Middle frontal gyrus (tissue), 1 donor: ENCODE measurements around the gene EML4.

Experiments
- DNase-seq: peaks from one replicate; pipeline ENCODE4 v3.0.0-alpha.2; 2015; ENCODE audit warnings: low spot score; ENCODE audit errors: extremely low spot score

Gene EML4

DNA sequence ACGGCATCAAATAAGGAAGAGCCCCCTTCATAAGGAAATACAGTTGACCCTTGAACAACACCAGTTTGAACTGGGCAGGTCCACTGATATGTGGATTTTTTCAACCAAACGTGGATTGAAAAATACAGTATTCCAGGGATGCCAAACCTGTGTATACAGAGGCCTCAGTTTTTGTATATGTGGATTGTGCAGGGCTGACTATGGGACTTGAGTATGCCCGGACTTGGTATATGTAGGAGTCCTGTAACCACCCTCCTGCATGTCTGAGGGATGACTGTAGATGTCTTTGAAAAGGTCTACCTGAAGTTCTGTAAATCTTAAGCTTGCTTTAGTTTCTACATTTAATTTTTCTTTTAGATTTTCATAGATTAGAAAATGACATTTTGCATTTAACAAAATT is 50.0 kb downstream of the EML4 start:
- no peak for DNase-seq

DNA sequence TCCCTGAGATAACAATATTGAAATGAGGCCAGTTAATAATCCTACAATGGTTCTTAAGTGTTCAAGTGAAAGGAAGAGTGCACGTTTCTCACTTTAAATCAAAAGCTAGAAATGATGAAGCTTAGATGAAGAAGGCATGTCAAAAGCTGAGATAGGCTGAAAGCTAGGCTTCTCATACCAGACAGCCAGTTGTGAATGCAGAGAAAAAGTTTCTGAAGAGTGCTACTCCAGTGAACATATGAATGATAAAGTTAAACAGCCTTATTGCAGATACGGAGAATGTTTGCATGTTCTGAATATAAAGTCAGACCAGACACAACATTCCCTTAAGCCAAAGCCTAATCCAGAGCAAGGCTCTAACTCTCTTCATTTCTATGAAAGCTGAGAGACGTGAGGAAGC is 51.4 kb downstream of the EML4 start:
- no peak for DNase-seq

DNA sequence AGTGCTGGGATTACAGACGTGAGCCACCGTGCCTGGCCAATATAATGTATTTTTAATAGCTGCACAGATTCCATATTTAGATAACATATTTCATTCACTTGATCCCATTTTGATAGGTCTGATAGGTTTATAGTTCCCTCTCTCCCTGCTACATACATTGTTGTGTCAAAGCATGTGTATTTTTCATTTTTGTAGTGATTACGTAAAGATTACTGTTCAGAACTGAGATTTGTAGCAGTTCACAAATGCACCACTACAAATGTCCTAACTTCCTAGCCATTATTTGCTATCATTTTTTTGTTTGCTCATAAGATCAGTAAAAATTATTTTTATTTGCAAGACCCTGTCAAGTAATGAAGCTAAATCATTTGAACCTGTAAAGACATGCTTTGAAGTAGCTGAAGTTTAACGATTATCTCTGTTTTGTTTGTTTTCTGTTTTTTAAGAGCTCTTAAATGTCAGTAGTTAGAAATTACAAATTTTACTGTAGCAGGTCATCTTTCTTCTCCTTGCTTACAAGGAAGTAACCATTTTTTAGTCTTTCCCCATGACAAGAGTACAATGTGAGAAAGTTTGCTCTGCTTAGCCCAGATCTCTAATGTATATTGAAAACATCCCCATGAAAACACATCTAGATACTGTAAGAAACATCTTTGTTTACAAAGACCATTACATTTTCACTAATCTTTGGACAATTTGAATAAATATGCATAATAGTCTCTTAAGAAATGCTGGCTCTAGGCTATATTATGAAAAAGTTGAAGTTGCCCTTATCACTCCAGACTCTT is 54.1 kb downstream of the EML4 start:
- no peak for DNase-seq

DNA sequence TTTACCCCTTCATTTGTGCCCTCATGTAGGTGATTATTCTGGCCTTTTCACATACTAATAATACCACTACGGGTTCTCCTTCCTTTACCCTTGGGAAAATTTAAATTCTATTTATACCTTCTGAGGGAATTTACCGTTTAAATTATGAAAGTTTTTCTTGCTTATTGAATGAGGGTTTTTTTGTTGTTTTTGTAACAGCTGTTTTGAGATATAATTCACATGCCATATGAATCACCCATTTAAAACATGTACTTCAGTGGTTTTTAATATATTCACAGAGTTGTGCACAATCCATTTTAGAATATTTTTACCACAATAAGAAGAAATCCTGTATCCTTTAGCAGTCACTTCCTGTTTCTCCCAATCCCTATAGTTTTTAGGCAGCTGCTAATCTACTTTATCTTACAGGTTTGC is 54.7 kb downstream of the EML4 start:
- DNase-seq, result no peak

DNA sequence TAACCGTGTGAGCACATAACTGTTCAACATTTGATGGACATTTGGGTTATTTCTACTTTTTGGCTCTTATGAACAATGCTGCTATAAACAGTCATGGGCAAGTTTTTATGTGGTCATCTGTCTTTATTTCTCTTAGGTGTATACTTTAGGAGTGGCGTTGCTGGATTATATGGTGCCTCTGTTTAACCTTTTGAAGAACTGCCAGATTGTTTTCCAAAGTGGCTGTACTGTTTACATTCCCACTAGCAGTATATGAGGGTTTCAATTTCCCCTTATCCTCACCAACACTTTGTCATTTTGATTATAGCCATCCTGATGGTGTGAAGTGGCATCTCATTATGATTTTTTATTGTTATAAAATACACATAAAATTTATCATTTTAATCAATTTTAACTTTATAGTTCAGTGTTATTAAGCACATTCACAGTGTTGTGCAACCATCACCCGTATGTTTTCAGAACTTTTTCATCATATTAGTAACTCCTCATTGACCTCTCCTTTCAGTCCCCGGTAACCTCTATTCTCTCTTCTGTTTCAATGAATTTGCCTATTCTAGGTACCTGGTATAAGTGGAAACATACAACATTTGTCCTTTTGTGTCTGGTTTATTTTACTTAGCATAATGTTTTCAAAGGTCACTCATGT is 55.4 kb downstream of the EML4 start:
- DNase-seq, result no peak

DNA sequence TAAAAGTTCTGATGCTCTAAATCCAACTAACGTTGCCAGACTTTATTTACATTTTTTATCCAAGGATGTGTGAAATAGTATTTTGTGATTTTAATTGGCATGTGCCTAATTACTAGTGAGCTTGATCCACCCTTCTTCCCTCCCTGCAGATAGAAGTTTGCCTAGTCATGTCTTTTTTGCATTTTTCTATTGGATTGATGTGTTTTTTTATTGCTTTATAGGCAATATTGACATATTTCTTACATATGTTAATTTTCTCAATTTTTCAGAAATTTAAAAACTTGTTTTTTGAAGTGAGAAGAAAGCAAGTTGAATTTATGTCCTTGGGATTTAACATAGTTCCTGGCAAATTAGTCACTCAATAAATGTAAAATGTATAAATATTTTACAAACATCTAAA is 56.4 kb downstream of the EML4 start:
- no peak for DNase-seq

DNA sequence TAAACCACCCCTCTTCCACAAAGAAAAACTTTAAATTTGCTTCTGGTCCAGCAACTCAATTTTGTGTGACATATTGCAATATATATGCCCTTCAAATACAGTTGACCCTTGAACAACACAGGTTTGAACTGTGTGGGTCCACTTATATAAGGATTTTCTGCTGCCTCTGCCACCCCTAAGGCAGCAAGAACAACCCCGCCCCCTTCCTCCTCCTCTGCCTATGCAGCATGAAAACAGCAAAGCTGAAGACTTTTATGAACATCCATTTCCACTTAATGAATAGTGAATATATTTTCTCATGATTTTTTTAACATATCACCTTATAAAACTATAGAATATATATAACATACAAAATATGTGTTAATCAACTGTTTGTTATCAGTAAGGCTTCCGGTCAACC is 58.3 kb downstream of the EML4 start:
- DNase-seq, result no peak

DNA sequence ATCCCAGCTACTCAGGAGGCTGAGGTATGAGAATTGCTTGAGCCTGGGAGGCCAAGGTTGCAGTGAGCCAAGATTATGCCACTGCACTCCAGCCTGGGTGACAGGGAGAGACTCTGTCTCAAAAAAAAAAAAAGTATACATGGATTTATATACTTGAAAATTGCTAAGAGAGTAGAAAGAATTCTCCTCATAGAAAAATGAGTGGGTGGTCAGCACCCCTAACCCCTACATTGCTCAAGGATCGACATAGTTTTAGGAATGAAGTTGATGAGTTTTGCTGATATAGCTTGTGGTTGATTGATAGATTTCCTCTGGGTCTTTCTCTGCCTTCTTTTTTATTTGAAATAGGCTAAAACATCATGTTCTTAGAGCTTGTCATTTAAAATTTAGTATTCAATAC is 58.9 kb downstream of the EML4 start:
- DNase-seq, result no peak

DNA sequence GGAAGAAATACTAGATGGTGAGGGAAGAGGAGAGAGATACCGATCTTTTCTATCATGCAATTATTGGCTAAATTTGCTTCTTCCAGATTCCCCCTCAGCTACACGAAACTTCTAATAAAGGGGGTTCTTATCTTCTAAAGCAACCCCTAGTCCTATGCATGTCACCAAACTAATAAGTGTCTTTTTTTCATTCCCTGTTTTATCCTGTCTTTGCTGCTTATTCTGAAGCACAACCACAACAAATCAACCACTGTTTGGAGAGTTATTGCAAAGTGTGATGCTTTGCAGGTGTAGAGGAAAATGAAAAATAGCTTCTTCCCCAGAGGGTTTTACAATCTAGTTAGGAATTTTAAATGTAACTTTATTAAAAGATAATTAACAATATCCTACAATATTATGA is 60.8 kb downstream of the EML4 start:
- no peak for DNase-seq

DNA sequence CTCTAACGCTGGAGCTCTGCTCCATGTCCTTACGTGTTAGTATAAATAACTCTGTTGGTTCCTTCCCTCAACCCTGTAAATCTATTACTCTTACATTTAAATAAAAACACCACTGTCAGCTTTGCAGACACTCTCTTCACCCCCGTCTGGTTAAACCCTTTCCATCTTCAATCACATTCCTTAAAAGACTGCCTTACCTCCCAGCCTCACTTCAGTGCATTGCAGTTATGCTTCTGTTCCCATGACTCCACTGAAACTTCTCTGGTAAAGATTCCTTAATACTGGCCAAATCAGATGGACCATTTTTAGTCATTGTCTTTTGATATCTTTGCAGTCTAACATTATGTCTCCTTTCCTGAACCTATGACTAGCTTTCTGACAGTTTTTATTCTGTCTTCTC is 61.7 kb downstream of the EML4 start:
- DNase-seq, result no peak

DNA sequence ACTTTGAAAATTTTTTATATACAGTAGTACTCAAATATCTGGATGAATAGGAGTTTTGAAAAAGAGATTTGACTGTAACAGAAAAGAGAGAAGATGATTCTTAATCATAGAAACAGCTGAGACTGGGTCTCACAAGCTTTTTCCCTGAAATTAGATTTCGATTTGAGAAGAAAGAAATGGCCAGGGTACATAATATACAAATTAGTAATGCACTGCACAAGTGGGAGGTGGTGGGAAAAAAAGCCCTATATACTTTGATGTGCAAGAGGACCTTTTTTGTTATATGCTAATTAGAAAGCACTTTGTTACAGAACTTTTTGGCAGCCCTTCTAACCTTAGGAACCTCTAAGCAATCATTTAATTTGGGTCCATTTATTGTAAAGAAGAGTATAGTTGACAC is 62.9 kb downstream of the EML4 start:
- DNase-seq, result no peak

DNA sequence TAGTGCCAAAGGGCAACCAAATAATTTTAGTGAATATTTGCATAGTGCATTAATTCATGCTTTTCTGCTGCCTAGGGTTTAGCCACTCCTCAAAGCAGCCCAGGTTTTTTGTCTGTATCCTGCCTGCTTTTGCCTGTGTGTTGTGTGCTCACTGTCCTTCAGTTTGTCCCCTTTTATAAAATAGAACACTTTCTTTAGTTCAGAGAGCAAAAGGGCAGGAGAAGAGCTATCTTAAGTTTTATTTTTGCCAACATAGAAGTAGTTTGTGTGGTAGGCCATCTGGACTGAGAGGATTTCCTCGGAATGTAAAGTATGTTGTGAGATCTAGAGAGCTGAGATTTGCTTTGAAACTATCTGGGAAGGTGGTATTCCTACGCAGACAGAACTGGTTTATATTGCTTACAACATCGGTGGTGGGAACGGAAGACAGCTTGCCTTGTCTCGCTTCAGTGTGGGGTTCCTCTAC is 64.9 kb downstream of the EML4 start:
- no peak for DNase-seq

DNA sequence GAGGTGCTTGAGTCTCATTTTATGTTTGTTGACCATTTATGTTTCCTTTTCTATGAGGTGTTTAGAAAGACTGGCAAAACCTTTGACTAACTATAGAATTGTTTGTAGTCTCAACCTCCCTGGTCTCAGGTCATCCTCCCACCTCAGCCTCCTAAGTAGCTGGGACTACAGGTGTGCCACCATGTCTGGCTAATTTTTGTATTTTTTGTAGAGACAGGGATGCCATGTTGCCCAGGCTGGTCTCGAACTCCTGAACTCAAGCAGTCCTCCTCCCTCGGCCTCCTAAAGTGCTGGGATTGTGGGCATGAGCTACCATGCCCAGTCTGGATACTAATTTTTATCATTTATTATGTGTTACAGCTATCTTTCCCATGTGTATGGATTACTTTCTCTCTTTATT is 67.8 kb downstream of the EML4 start:
- no peak for DNase-seq

DNA sequence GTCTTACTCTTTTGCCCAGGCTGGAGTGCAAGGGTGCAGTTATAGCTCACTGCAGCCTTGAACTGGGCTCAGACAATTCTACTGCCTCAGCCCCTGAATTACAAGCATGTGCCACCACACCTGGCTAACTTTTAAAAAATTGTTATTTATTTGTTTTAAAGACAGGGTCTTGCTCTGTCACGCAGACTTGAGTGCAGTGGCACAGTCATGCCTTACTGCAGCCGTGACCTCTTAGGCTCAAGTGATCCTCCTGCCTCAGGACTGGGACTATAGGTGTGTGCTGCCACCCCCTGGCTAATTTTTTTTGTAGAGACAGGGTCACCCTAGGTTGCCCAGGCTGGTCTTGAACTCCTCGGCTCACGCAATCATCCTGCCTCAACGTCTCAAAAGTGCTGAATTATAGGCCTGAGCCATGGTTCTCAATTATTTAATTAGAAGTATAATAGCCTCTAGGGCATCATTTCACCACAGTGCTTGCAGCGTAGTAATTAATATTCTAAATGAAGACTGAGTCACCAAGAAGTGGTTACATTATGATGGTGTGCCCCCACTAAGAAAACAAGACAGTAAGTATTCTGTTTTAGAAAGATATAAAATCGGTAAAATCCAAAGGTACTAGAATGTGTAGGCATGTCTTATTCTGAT is 69.6 kb downstream of the EML4 start:
- no peak for DNase-seq

DNA sequence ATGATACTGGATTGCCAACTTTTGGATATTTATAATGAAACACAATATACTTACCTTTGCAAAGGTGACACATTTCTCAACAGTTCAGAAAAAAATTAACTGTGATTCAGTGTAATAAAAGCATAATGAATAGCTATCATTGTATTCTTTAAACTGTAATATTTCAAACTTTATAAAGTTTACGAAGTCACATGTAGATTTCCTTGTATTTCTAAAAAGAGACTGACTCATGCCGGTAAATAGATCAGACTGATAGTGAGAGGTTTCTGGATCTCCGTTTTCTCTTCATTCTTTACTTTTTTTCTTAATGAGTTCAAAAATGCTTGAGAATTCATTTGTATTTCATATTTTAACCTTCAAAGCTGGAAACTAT is 70.1 kb downstream of the EML4 start:
- no peak for DNase-seq

DNA sequence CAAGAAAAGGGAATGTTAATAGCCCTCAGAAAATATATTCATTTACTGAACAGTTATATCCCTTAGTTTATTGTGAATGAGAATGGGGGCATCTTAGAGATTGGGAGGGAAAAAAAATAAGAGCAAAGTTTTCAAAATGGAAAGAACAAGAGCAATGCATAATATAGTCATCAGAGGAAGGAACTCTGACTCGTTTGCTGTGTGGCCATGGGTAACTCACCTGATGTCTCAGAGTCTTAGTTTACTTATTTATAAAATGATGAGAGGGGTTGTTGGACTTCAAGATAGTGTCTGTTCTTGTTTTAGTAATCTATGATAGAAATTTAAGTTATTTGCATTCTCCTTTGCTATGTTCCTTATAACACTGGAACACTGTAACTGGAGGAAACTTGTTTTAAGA is 70.7 kb downstream of the EML4 start:
- DNase-seq, result no peak

DNA sequence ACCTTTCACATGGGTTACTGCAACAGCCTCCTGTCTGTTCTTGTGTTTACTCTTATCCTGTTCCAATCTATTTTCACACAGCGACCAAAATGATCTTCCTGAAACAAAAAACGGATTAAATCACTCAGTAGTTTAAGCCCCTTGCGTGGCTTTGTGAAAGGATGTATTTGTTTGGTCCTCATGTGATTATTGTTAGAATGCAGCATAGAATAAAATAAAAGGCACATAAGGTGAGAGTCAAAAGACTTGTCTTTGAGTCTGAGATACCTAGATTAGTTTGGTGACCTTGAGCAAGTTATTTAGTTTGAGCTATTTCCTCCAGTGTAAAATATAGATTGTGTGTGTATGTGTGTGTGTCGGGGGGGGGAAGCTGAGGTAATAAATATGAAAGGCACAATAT is 72.4 kb downstream of the EML4 start:
- no peak for DNase-seq

DNA sequence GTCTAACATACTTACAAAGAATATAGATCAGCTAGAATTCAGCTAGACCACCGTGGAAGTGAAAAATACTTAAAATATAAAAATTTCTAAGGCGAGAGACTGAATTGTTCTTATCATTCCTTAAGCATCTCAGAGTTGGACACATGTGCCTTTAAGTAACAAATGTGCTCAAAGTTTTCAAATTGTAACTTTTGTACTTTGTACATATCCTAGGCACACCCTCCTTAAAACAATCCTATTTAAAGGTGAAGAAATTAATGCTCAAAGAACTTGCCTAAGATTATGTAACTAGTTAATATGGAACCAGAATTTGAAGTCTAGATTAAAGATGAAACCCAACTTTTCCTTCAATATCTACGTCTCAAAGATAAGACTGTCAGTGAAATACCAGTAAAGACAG is 74.1 kb downstream of the EML4 start:
- no peak for DNase-seq

DNA sequence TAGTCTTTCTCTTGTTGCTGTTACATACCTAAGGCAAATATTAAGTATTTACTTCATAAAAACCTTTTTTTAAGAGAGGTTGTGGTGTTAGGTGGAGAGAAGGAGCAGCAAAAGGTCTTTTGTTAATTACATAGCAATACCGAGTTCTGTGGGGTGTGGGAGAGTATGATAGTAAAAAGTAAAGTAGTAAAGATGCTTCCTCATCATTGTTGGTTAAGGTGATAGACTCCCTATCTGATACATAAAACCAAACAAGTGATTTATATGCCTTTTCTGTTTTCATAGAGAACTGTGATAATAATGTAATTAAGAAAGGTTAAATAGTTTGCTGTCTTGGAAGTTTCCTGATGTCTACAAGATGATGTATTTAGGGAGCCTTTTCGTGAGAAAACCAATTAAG is 75.4 kb downstream of the EML4 start:
- DNase-seq, result no peak

DNA sequence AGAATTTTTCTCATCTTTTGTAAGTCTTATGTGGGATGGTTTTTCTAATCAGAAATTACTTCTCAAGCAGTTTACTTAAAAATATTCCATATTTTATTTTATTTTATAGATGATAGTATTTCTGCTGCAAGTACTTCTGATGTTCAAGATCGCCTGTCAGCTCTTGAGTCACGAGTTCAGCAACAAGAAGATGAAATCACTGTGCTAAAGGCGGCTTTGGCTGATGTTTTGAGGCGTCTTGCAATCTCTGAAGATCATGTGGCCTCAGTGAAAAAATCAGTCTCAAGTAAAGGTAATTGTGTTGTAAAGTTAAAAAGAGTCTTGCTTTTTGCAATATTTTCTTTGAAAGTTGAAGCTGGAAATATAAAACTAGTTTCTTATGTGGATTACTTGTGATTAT is 76.2 kb downstream of the EML4 start:
- no peak for DNase-seq

DNA sequence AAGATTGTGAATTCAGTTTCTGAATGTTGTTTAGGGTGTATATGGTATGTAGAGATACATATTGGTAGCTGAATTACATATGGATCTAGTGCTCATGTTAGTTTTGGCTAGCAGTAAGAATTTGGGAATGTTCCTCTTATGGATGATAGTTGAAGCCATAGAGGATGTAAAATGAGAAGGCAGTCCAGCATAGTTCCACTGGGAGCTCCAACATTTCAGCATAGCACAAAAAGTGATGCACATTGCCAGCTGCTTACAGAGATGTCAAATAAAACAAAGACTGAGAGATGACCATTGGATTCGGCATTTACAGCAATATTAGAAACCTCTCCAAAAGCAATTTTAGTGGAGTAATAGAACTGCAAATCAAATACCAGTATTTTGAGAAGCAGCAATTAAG is 77.4 kb downstream of the EML4 start:
- DNase-seq, result no peak

DNA sequence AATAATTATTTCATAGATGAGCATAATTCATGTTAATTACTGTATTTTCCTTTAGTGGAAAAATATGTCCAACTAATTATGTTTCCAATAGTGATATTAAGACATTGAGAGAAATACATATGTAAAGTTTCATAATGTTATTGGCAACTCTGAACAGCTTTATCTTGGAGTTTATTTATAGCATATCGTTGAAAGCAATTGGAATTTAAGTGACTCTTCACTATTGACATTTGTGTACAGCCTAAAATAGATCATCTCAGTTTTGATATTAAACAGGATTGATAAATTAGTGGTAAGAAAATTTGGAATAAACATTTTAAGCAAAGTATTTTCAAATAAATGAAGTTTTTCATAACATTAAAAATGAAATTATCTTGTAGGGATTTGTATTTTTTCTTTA is 79.7 kb downstream of the EML4 start:
- DNase-seq, result no peak

DNA sequence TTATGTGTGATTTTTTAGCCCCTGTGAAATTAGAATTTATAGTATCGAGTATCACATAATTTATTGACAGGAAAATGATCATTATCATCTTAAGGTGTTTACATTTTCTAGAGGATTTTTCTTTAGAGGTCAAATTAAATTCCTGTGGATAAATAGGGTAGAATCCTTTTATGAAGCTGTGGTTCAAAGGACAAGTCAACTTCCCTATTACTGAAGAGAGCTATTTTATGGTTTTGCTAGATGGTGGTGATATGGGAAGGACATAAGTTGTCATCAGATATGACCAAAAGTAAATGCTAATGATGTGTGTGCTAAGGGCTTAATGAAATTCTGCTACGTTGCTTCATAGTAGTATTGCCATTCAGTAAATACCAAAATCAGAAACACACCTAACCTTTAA is 80.1 kb downstream of the EML4 start:
- no peak for DNase-seq
